Measurements from ENCODE around the gene CSMD2.

CSMD2 gene

GRCh38 chr1:33925586-33925985, 239.4 kb downstream of the CSMD2 start:
- TF ChIP-seq TEAD4 (IDR thresholded peaks at IDR 0.05) (no peak), YY1 (IDR thresholded peaks at IDR 0.05; ENCODE audit: low read depth) (no peak), MAX (IDR thresholded peaks at IDR 0.05) (no peak), FOXM1 (IDR thresholded peaks at IDR 0.05; ENCODE audit: borderline replicate concordance, low read depth) (no peak), EP300 (IDR thresholded peaks at IDR 0.05; ENCODE audit: borderline replicate concordance) (no peak), ZBTB7A (IDR thresholded peaks at IDR 0.05; ENCODE audit: low read depth) (no peak), RAD21 (IDR thresholded peaks at IDR 0.05; ENCODE audit: low read depth) (no peak), USF1 (IDR thresholded peaks at IDR 0.05) (no peak), REST (IDR thresholded peaks at IDR 0.05; ENCODE audit: low read depth) (no peak), CEBPB (IDR thresholded peaks at IDR 0.05) (no peak), CREB1 (IDR thresholded peaks at IDR 0.05; ENCODE audit: low read depth) (no peak), TAF1 (IDR thresholded peaks at IDR 0.05; ENCODE audit: low read depth) (no peak), TCF12 (IDR thresholded peaks at IDR 0.05; ENCODE audit: low read depth) (no peak), NFIC (IDR thresholded peaks at IDR 0.05) (no peak), EGR1 (IDR thresholded peaks at IDR 0.05) (no peak)

- TF ChIP-seq TCF12 (IDR thresholded peaks at IDR 0.05; ENCODE audit: low read depth): no peak
- TF ChIP-seq TEAD4 (IDR thresholded peaks at IDR 0.05): no peak
- TF ChIP-seq CREB1 (IDR thresholded peaks at IDR 0.05; ENCODE audit: low read depth): no peak
- no peak for TF ChIP-seq REST (IDR thresholded peaks at IDR 0.05; ENCODE audit: low read depth)
- TF ChIP-seq NFIC (IDR thresholded peaks at IDR 0.05): no peak
- no peak for TF ChIP-seq EP300 (IDR thresholded peaks at IDR 0.05; ENCODE audit: borderline replicate concordance)
- TF ChIP-seq ZBTB7A (IDR thresholded peaks at IDR 0.05; ENCODE audit: low read depth): no peak
- no peak for TF ChIP-seq FOXM1 (IDR thresholded peaks at IDR 0.05; ENCODE audit: borderline replicate concordance, low read depth)
- no peak for TF ChIP-seq YY1 (IDR thresholded peaks at IDR 0.05; ENCODE audit: low read depth)
- TF ChIP-seq CEBPB (IDR thresholded peaks at IDR 0.05): no peak
- no peak for TF ChIP-seq TAF1 (IDR thresholded peaks at IDR 0.05; ENCODE audit: low read depth)
- TF ChIP-seq USF1 (IDR thresholded peaks at IDR 0.05): no peak
- TF ChIP-seq RAD21 (IDR thresholded peaks at IDR 0.05; ENCODE audit: low read depth): no peak
- TF ChIP-seq EGR1 (IDR thresholded peaks at IDR 0.05): no peak
- TF ChIP-seq MAX (IDR thresholded peaks at IDR 0.05): no peak
Observed at GRCh38 chr1:33921281-33921680, 243.7 kb downstream of the CSMD2 start.

GRCh38 chr1:33918368-33918767, 246.7 kb downstream of the CSMD2 start:
- TF ChIP-seq EGR1 (IDR thresholded peaks at IDR 0.05) (no peak), YY1 (IDR thresholded peaks at IDR 0.05; ENCODE audit: low read depth) (no peak)

GRCh38 chr1:33916786-33917185, 248.2 kb downstream of the CSMD2 start:
- TF ChIP-seq REST (IDR thresholded peaks at IDR 0.05; ENCODE audit: low read depth): no peak
- TF ChIP-seq EP300 (IDR thresholded peaks at IDR 0.05; ENCODE audit: borderline replicate concordance): no peak
- no peak for TF ChIP-seq TEAD4 (IDR thresholded peaks at IDR 0.05)
- no peak for TF ChIP-seq ZBTB7A (IDR thresholded peaks at IDR 0.05; ENCODE audit: low read depth)
- TF ChIP-seq TCF12 (IDR thresholded peaks at IDR 0.05; ENCODE audit: low read depth): no peak
- TF ChIP-seq FOXM1 (IDR thresholded peaks at IDR 0.05; ENCODE audit: borderline replicate concordance, low read depth): no peak
- no peak for TF ChIP-seq CEBPB (IDR thresholded peaks at IDR 0.05)
- no peak for TF ChIP-seq YY1 (IDR thresholded peaks at IDR 0.05; ENCODE audit: low read depth)
- TF ChIP-seq NFIC (IDR thresholded peaks at IDR 0.05): no peak
- no peak for TF ChIP-seq MAX (IDR thresholded peaks at IDR 0.05)
- TF ChIP-seq CREB1 (IDR thresholded peaks at IDR 0.05; ENCODE audit: low read depth): no peak
- no peak for TF ChIP-seq EGR1 (IDR thresholded peaks at IDR 0.05)
- no peak for TF ChIP-seq RAD21 (IDR thresholded peaks at IDR 0.05; ENCODE audit: low read depth)
- no peak for TF ChIP-seq USF1 (IDR thresholded peaks at IDR 0.05)
- no peak for TF ChIP-seq TAF1 (IDR thresholded peaks at IDR 0.05; ENCODE audit: low read depth)
